ENCODE data around the gene C2orf78.

Gene C2orf78

DNA sequence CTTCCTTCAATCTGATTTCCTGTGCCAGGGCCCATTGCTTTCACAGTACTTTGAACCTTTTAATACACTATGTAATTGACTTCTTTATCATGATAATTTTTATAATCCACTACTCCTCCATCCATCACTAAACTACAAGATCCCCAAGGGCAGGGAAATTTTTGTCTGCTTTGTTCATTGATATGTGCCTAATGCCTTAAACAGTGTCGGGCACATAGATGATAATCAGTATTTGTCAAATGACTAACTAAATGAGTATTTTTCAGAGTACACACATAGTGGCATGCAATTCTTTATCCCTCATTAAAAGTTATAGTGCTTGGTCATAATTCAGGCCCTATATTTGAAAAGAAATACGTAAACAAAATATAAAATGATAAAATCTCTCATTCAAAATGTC, 39.4 kb downstream of the C2orf78 start:
- H3K27ac ChIP-seq, result no peak overlapping the region

DNA sequence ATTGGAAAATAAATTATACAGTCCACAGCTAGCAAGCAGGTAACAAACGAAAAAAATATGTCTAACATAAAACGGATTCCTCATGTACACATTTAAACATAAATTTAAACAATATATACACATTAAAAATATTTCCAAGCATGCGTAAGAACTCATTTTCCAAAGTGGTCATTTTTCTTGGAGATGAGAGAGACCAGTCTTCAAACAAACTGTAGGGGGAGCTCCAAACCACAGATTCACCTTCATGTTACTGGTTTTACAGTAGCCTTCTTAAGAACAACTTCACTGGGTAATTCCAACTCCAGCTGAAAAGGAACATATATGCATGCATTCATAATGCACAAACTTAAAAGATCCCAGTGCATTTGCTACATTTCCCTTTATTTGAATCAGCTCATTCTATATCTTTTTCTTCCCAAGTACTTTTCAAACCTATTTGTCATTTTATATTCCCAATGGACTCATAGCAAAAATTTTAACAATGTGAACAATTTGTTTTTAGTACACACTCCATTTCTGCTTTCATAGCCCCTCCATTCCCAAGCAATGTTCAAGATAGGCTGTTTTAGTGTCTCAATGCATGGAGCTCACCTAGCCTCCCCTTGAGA, 40.0 kb downstream of the C2orf78 start:
- TF ChIP-seq, protein P1, sequence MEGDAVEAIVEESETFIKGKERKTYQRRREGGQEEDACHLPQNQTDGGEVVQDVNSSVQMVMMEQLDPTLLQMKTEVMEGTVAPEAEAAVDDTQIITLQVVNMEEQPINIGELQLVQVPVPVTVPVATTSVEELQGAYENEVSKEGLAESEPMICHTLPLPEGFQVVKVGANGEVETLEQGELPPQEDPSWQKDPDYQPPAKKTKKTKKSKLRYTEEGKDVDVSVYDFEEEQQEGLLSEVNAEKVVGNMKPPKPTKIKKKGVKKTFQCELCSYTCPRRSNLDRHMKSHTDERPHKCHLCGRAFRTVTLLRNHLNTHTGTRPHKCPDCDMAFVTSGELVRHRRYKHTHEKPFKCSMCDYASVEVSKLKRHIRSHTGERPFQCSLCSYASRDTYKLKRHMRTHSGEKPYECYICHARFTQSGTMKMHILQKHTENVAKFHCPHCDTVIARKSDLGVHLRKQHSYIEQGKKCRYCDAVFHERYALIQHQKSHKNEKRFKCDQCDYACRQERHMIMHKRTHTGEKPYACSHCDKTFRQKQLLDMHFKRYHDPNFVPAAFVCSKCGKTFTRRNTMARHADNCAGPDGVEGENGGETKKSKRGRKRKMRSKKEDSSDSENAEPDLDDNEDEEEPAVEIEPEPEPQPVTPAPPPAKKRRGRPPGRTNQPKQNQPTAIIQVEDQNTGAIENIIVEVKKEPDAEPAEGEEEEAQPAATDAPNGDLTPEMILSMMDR (IDR thresholded peaks at IDR 0.05; ENCODE audit: low read depth, low read length), result peak; percentile 76
- Histone ChIP-seq H3K27me3 (ENCODE audit: insufficient read depth, low read depth, severe bottlenecking) (no peaks in the 10 kb centered on the region), H3K36me3 (peaks cover 2% of the 10 kb centered on the region), H3K4me3 (ENCODE audit: low read depth, low read length) (no peak overlapping the region), H3K27ac (no peak overlapping the region), H3K9me3 (ENCODE audit: severe bottlenecking) (no peaks in the 10 kb centered on the region)
- peak; percentile 51 for DNase-seq

More for the DNA sequence above, 39.4 kb downstream of the C2orf78 start:
- no peak for DNase-seq
- H3K9me3 ChIP-seq (ENCODE audit: severe bottlenecking), result no peaks in the 10 kb centered on the region
- TF ChIP-seq, protein P1 (IDR thresholded peaks at IDR 0.05; ENCODE audit: low read depth, low read length), result no peak
- no peaks in the 10 kb centered on the region for H3K36me3 ChIP-seq
- no peak overlapping the region for H3K4me3 ChIP-seq (ENCODE audit: low read depth, low read length)
- H3K27me3 ChIP-seq (ENCODE audit: insufficient read depth, low read depth, severe bottlenecking), result no peaks in the 10 kb centered on the region

DNA sequence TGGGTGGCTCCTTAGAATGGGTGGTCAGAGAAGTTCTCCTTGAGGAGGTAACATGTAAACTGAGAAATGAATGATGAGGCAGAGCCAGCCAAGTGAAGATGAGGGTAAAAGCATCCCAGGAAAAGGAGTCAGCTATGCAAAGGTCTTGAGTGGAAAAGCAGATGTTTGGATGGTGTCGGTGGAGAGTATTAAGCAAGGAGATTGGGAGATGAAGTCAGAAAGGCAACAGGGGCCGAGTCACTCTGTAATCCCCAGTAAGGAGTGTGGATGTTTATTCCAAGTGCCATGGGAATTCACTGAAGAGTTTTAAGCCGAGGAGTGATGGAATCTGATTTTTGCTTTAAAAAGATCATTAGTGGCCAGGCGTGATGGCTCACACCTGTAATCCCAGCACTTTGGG, 41.4 kb downstream of the C2orf78 start:
- no peaks in the 10 kb centered on the region for H3K27me3 ChIP-seq (ENCODE audit: insufficient read depth, low read depth, severe bottlenecking)
- H3K36me3 ChIP-seq, result peaks cover 4% of the 10 kb centered on the region
- H3K9me3 ChIP-seq (ENCODE audit: severe bottlenecking), result no peaks in the 10 kb centered on the region
- DNase-seq, result no peak
- TF ChIP-seq, protein P1 (IDR thresholded peaks at IDR 0.05; ENCODE audit: low read depth, low read length), result no peak
- H3K4me3 ChIP-seq (ENCODE audit: low read depth, low read length), result no peak overlapping the region
- H3K27ac ChIP-seq, result no peak overlapping the region

DNA sequence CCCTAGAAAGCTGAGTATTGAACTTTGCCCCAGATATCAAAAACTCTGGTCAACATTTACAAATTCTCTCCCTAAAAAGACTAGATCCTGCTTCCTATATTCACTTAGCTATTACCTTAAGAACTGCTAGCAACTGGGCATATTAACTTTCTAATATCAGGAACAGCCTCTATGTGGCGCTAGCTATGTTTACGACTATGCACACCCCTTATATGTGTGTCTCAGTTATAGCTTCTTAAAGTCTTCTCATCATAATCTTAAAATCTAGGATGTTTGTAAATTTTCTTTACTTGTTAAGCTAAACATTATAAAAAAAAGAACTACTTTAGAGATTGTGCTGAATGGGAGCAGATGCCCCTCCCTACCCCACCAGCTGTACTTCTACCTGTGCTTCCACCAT, 43.0 kb downstream of the C2orf78 start:
- TF ChIP-seq, protein P1 (IDR thresholded peaks at IDR 0.05; ENCODE audit: low read depth, low read length), result peak; percentile 42; the same call in 1 of the 2 replicates
- no peaks in the 10 kb centered on the region for H3K9me3 ChIP-seq (ENCODE audit: severe bottlenecking)
- no peak overlapping the region for H3K4me3 ChIP-seq (ENCODE audit: low read depth, low read length)
- DNase-seq, result no peak
- no peaks in the 10 kb centered on the region for H3K27me3 ChIP-seq (ENCODE audit: insufficient read depth, low read depth, severe bottlenecking)
- peaks cover 13% of the 10 kb centered on the region for H3K36me3 ChIP-seq
- no peak overlapping the region for H3K27ac ChIP-seq

DNA sequence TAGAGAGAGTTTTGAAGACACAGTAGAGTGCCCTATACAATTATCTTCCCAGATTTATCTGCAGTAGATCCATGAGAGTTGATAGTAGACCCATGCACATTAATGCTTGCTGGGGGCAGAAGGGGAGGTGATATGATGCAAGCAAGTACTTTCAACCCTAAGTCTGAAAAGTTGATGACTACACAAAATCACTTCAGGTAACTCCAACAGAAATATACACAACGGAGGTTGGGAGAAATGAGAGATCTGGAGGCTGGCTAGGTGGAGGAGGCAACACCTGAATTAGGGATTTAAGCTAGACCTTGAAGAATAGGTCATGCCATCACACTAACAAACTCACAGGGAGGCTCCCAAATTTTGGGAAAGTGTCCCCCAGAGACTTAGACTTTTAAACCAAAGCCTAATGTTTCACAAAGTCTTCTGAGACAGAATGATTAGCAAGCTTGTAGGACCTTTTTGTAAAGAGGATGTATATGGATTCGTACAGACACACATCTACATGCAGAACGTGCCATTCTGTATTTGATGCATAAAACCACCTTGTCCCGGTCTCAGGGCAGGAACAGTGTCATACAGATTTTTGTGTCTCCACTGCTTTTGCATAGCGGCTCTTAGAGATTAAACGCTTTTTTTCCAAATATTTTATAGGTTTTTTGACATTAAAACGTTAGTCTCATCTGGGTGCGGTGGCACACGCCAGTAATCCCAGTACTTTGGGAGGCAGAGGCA, 43.8 kb downstream of the C2orf78 start:
- Histone ChIP-seq H3K27me3 (ENCODE audit: insufficient read depth, low read depth, severe bottlenecking) (no peaks in the 10 kb centered on the region), H3K36me3 (peaks cover 18% of the 10 kb centered on the region), H3K27ac (no peak overlapping the region; the same call in 1 of the 2 replicates), H3K9me3 (ENCODE audit: severe bottlenecking) (no peaks in the 10 kb centered on the region), H3K4me3 (ENCODE audit: low read depth, low read length) (no peak overlapping the region; the same call in 1 of the 2 replicates)
- DNase-seq, result no peak
- TF ChIP-seq, protein P1 (IDR thresholded peaks at IDR 0.05; ENCODE audit: low read depth, low read length), result no peak
